WTC11 (cell line): ENCODE results near the gene SYT17. TPM values are rescaled to one million over a fixed set of nuclear protein-coding genes. Genes with fewer than 3 reads are reported as not detected.

Experiments
- ATAC-seq: fragments of 200-7000 bp; cut with Tn5 transposase; 2 replicates; pipeline ENCODE4 v1.10.0; 2021; ENCODE audit warnings: mild to moderate bottlenecking, moderate library complexity
- CTCF ChIA-PET: fragments of 300-600 bp; sonication (Branson Sonifier 250); formaldehyde crosslinking; loops from one replicate; lab custom pipeline; 2021; ENCODE audit warnings: antibody characterized with exemption; lab: Charles Lee
- POLR2A ChIA-PET: fragments of 350-600 bp; sonication (Branson Sonifier 250); formaldehyde crosslinking; loops from one replicate; lab custom pipeline; 2021; ENCODE audit warnings: antibody characterized with exemption; lab: Charles Lee
- DNase-seq: peaks from one replicate; pipeline ENCODE4 v3.0.0; 2021; ENCODE audit warnings: low spot score
- H3K27ac Mint-ChIP-seq: 2 replicates; pipeline ENCODE4 v1.8.0; 2021; ENCODE audit warnings: mixed read lengths
- H3K27me3 Mint-ChIP-seq: 2 replicates; pipeline ENCODE4 v1.8.0; 2021; ENCODE audit warnings: low read depth, mild to moderate bottlenecking, moderate library complexity, mixed read lengths
- H3K36me3 Mint-ChIP-seq: 2 replicates; pipeline ENCODE4 v1.8.0; 2021; ENCODE audit warnings: mixed read lengths
- H3K4me1 Mint-ChIP-seq: 2 replicates; pipeline ENCODE4 v1.8.0; 2022; ENCODE audit warnings: mixed read lengths
- H3K4me3 Mint-ChIP-seq: 2 replicates; pipeline ENCODE4 v1.8.0; 2021; ENCODE audit warnings: mild to moderate bottlenecking, moderate library complexity, mixed read lengths
- H3K9me3 Mint-ChIP-seq: 2 replicates; pipeline ENCODE4 v1.8.0; 2021; ENCODE audit warnings: mixed read lengths
- CBFB ChIP-seq: sonication (generic); formaldehyde crosslinking; IDR thresholded peaks from 2 replicates; pipeline ENCODE4 v1.8.1; 2022; ENCODE audit warnings: mild to moderate bottlenecking, low read depth, missing genetic modification reagents
- CDX4 ChIP-seq: fragments of 250-450 bp; sonication (Bioruptor Pico); IDR thresholded peaks from 2 replicates; pipeline ENCODE4 v1.9.0; 2021; ENCODE audit warnings: moderate library complexity, mild to moderate bottlenecking, inconsistent platforms, borderline replicate concordance
- CREB1 ChIP-seq: sonication (generic); formaldehyde crosslinking; IDR thresholded peaks from 2 replicates; pipeline ENCODE4 v1.8.0; 2023; ENCODE audit warnings: mild to moderate bottlenecking, missing genetic modification reagents
- ESRRA ChIP-seq: sonication (generic); formaldehyde crosslinking; IDR thresholded peaks from 2 replicates; pipeline ENCODE4 v1.8.1; 2022; ENCODE audit warnings: mild to moderate bottlenecking, missing genetic modification reagents, borderline replicate concordance
- GRHL2 ChIP-seq: fragments of 250-450 bp; sonication (Bioruptor Pico); IDR thresholded peaks from 2 replicates; pipeline ENCODE4 v1.8.0; 2022; ENCODE audit warnings: mild to moderate bottlenecking, moderate library complexity; ENCODE audit not compliant: insufficient replicate concordance, severe bottlenecking
- HMGA2 ChIP-seq: fragments of 250-450 bp; sonication (Bioruptor Pico); IDR thresholded peaks from 2 replicates; pipeline ENCODE4 v1.4.0; 2021; ENCODE audit warnings: mild to moderate bottlenecking, moderate library complexity
- IRF2 ChIP-seq: sonication (generic); formaldehyde crosslinking; IDR thresholded peaks from 2 replicates; pipeline ENCODE4 v1.8.0; 2022; ENCODE audit warnings: low read depth, missing genetic modification reagents, borderline replicate concordance
- JAZF1 ChIP-seq: fragments of 250-450 bp; sonication (Bioruptor Pico); IDR thresholded peaks from 2 replicates; pipeline ENCODE4 v1.9.0; 2021; ENCODE audit warnings: moderate library complexity, mild to moderate bottlenecking, inconsistent platforms
- JUN ChIP-seq: sonication (generic); formaldehyde crosslinking; IDR thresholded peaks from 2 replicates; pipeline ENCODE4 v1.8.0; 2023; ENCODE audit warnings: mild to moderate bottlenecking, missing genetic modification reagents
- NFATC4 ChIP-seq: fragments of 250-450 bp; sonication (Bioruptor Pico); IDR thresholded peaks from 2 replicates; pipeline ENCODE4 v1.9.0; 2021; ENCODE audit warnings: mild to moderate bottlenecking
- NR1H2 ChIP-seq: sonication (generic); formaldehyde crosslinking; IDR thresholded peaks from 2 replicates; pipeline ENCODE4 v1.9.0; 2021; ENCODE audit warnings: mild to moderate bottlenecking, moderate library complexity, missing genetic modification reagents
- NR3C1 ChIP-seq: sonication (generic); formaldehyde crosslinking; conservative IDR thresholded peaks from 2 replicates; pipeline ENCODE4 v1.8.1; 2023; ENCODE audit warnings: low read depth, mild to moderate bottlenecking, missing genetic modification reagents
- OVOL2 ChIP-seq: fragments of 250-450 bp; sonication (Bioruptor Pico); IDR thresholded peaks from 2 replicates; pipeline ENCODE4 v1.9.0; 2021; ENCODE audit warnings: mild to moderate bottlenecking, borderline replicate concordance
- PREB ChIP-seq: sonication (generic); formaldehyde crosslinking; IDR thresholded peaks from 2 replicates; pipeline ENCODE4 v1.8.1; 2022; ENCODE audit warnings: mild to moderate bottlenecking, missing genetic modification reagents, moderate library complexity, borderline replicate concordance
- TCF7 ChIP-seq: sonication (generic); formaldehyde crosslinking; IDR thresholded peaks from 2 replicates; pipeline ENCODE4 v1.8.0; 2022; ENCODE audit warnings: mild to moderate bottlenecking, low read depth, missing genetic modification reagents, moderate library complexity
- ZNF138 ChIP-seq: sonication (generic); formaldehyde crosslinking; conservative IDR thresholded peaks from 2 replicates; pipeline ENCODE4 v1.8.1; 2022; ENCODE audit warnings: mild to moderate bottlenecking, moderate library complexity, missing genetic modification reagents
- ZNF232 ChIP-seq: sonication (generic); formaldehyde crosslinking; IDR thresholded peaks from 2 replicates; pipeline ENCODE4 v1.8.0; 2022; ENCODE audit warnings: mild to moderate bottlenecking, missing genetic modification reagents
- ZNF396 ChIP-seq: fragments of 250-450 bp; sonication (Bioruptor Pico); IDR thresholded peaks from 2 replicates; pipeline ENCODE4 v1.8.0; 2021; ENCODE audit warnings: mild to moderate bottlenecking, moderate library complexity, borderline replicate concordance
- ZNF416 ChIP-seq: fragments of 250-450 bp; sonication (Bioruptor Pico); IDR thresholded peaks from 2 replicates; pipeline ENCODE4 v1.9.0; 2021; ENCODE audit warnings: mild to moderate bottlenecking, inconsistent platforms
- ZSCAN18 ChIP-seq: fragments of 250-450 bp; sonication (Bioruptor Pico); IDR thresholded peaks from 2 replicates; pipeline ENCODE4 v2.1.2; 2022; ENCODE audit warnings: mild to moderate bottlenecking, moderate library complexity
- total RNA-seq: library from RNA; stranded (reverse); gene quantifications from 3 replicates; pipeline ENCODE4 v1.2.3, GENCODE V29; 2021
- TF ChIP-seq, protein P1 (sequence below): fragments of 250-450 bp; sonication (Bioruptor Pico); IDR thresholded peaks from 2 replicates; pipeline ENCODE4 v1.9.0; 2021; ENCODE audit warnings: mild to moderate bottlenecking
- TF ChIP-seq, protein P2 (sequence below): sonication (generic); formaldehyde crosslinking; IDR thresholded peaks from 2 replicates; pipeline ENCODE4 v1.8.1; 2023; ENCODE audit warnings: mild to moderate bottlenecking, missing genetic modification reagents
- TF ChIP-seq, protein P3 (sequence below): sonication (generic); formaldehyde crosslinking; IDR thresholded peaks from 2 replicates; pipeline ENCODE4 v1.8.0; 2022; ENCODE audit warnings: missing genetic modification reagents
- TF ChIP-seq, protein P4 (sequence below): sonication (generic); formaldehyde crosslinking; IDR thresholded peaks from 2 replicates; pipeline ENCODE4 v1.8.0; 2023; ENCODE audit warnings: missing genetic modification reagents
- TF ChIP-seq, protein P5 (sequence below): fragments of 250-450 bp; sonication (Bioruptor Pico); IDR thresholded peaks from 2 replicates; pipeline ENCODE4 v1.8.0; 2021; ENCODE audit warnings: mild to moderate bottlenecking

Gene SYT17
- total RNA-seq, 1 experiment from 2014 or later, result 5.5 TPM

DNA sequence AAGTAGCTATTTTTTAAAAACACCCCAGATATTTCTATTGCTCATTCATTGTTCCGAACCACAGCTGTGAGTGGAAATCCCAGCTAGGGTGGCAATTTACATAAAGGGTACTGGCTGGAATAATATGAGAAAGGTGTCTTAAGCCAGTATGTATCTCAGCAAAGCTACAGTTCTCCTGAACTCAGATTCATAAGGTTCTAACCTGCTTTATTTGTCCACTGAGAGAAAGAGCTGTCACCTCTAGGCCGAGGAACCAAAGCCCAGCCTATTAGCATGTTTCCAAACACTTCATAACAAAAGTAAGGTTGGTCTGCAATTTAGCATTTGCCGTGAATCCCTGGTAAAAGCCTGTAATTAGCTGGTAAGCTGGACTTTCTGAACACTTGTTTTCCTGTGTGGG lies 60.5 kb downstream of the SYT17 start:
- Mint-ChIP-seq H3K9me3 (peaks cover 15% of the 10 kb centered on the region), H3K36me3 (peaks cover 21% of the 10 kb centered on the region), H3K27me3 (no peaks in the 10 kb centered on the region; the same call in 1 of the 2 replicates), H3K4me3 (no peak overlapping the region), H3K27ac (no peak overlapping the region), H3K4me1 (peaks cover 14% of the 10 kb centered on the region)
- CTCF ChIA-PET, result interaction anchor here (0.7 to 2.3 kb wide), 3 partner anchors 49 to 220 kb away, joined by 3 to 5 read pairs (median 5); no protein-coding TSS in a partner anchor
- DNase-seq (no peak), ATAC-seq (no peak)
- TF ChIP-seq NR3C1, result no peak
- no peak for TF ChIP-seq ZNF416 (CRISPR knock-in tag)
- no peak for TF ChIP-seq ZNF396 (CRISPR knock-in tag)
- no peak for TF ChIP-seq TCF7
- TF ChIP-seq, protein P1, sequence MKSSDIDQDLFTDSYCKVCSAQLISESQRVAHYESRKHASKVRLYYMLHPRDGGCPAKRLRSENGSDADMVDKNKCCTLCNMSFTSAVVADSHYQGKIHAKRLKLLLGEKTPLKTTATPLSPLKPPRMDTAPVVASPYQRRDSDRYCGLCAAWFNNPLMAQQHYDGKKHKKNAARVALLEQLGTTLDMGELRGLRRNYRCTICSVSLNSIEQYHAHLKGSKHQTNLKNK, result no peak
- no peak for TF ChIP-seq JUN (CRISPR knock-in tag)
- no peak for TF ChIP-seq ZNF138 (CRISPR knock-in tag)
- TF ChIP-seq GRHL2 (CRISPR knock-in tag), result no peak
- no peak for TF ChIP-seq CBFB (CRISPR knock-in tag)
- no peak for TF ChIP-seq PREB (CRISPR knock-in tag)
- TF ChIP-seq, protein P2, sequence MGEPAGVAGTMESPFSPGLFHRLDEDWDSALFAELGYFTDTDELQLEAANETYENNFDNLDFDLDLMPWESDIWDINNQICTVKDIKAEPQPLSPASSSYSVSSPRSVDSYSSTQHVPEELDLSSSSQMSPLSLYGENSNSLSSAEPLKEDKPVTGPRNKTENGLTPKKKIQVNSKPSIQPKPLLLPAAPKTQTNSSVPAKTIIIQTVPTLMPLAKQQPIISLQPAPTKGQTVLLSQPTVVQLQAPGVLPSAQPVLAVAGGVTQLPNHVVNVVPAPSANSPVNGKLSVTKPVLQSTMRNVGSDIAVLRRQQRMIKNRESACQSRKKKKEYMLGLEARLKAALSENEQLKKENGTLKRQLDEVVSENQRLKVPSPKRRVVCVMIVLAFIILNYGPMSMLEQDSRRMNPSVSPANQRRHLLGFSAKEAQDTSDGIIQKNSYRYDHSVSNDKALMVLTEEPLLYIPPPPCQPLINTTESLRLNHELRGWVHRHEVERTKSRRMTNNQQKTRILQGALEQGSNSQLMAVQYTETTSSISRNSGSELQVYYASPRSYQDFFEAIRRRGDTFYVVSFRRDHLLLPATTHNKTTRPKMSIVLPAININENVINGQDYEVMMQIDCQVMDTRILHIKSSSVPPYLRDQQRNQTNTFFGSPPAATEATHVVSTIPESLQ, result no peak
- no peak for TF ChIP-seq NFATC4 (CRISPR knock-in tag)
- TF ChIP-seq, protein P3, sequence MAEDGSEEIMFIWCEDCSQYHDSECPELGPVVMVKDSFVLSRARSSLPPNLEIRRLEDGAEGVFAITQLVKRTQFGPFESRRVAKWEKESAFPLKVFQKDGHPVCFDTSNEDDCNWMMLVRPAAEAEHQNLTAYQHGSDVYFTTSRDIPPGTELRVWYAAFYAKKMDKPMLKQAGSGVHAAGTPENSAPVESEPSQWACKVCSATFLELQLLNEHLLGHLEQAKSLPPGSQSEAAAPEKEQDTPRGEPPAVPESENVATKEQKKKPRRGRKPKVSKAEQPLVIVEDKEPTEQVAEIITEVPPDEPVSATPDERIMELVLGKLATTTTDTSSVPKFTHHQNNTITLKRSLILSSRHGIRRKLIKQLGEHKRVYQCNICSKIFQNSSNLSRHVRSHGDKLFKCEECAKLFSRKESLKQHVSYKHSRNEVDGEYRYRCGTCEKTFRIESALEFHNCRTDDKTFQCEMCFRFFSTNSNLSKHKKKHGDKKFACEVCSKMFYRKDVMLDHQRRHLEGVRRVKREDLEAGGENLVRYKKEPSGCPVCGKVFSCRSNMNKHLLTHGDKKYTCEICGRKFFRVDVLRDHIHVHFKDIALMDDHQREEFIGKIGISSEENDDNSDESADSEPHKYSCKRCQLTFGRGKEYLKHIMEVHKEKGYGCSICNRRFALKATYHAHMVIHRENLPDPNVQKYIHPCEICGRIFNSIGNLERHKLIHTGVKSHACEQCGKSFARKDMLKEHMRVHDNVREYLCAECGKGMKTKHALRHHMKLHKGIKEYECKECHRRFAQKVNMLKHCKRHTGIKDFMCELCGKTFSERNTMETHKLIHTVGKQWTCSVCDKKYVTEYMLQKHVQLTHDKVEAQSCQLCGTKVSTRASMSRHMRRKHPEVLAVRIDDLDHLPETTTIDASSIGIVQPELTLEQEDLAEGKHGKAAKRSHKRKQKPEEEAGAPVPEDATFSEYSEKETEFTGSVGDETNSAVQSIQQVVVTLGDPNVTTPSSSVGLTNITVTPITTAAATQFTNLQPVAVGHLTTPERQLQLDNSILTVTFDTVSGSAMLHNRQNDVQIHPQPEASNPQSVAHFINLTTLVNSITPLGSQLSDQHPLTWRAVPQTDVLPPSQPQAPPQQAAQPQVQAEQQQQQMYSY (CRISPR knock-in tag), result no peak
- POLR2A ChIA-PET, result no interaction called here

DNA sequence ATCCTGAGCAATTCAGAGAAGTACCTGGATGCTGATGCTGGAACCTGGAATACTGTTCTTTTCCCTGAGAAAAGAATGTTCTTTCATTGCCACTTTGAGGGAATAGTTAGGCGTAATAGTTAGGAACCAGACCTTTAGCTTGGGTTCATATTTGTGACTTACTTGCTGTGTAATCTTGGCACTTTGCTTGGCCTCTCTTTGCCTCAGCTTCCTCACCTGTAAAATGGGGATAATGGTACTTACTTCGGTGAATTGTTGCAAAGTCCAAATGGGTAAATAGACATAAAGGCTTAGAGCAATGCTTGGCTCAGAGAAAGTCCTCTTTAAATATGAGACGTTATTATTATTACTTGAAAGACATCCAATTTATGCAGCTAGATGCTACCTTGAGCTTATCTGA lies 62.5 kb downstream of the SYT17 start:
- Mint-ChIP-seq H3K4me1 (peaks cover 14% of the 10 kb centered on the region), H3K36me3 (peaks cover 20% of the 10 kb centered on the region), H3K27ac (no peak overlapping the region), H3K27me3 (peaks cover 1% of the 10 kb centered on the region), H3K4me3 (no peak overlapping the region), H3K9me3 (peaks cover 20% of the 10 kb centered on the region)
- no peak for DNase-seq
- CTCF ChIA-PET, result interaction anchor here (1.1 kb wide), 1 partner anchor 116 kb away, joined by 4 read pairs; no protein-coding TSS in a partner anchor
- POLR2A ChIA-PET, result no interaction called here
- no peak for ATAC-seq
- no peak for TF ChIP-seq NR1H2
- TF ChIP-seq ESRRA (CRISPR knock-in tag), result no peak
- no peak for TF ChIP-seq ZSCAN18 (CRISPR knock-in tag)
- no peak for TF ChIP-seq OVOL2
- TF ChIP-seq CDX4 (CRISPR knock-in tag), result no peak
- no peak for TF ChIP-seq JAZF1 (CRISPR knock-in tag)
- TF ChIP-seq NR3C1, result no peak
- TF ChIP-seq IRF2 (CRISPR knock-in tag), result no peak
- TF ChIP-seq CREB1 (CRISPR knock-in tag), result no peak
- TF ChIP-seq HMGA2 (CRISPR knock-in tag), result no peak
- TF ChIP-seq ZNF232 (CRISPR knock-in tag), result no peak
- TF ChIP-seq, protein P4, sequence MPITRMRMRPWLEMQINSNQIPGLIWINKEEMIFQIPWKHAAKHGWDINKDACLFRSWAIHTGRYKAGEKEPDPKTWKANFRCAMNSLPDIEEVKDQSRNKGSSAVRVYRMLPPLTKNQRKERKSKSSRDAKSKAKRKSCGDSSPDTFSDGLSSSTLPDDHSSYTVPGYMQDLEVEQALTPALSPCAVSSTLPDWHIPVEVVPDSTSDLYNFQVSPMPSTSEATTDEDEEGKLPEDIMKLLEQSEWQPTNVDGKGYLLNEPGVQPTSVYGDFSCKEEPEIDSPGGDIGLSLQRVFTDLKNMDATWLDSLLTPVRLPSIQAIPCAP (CRISPR knock-in tag), result no peak
- TF ChIP-seq, protein P5, sequence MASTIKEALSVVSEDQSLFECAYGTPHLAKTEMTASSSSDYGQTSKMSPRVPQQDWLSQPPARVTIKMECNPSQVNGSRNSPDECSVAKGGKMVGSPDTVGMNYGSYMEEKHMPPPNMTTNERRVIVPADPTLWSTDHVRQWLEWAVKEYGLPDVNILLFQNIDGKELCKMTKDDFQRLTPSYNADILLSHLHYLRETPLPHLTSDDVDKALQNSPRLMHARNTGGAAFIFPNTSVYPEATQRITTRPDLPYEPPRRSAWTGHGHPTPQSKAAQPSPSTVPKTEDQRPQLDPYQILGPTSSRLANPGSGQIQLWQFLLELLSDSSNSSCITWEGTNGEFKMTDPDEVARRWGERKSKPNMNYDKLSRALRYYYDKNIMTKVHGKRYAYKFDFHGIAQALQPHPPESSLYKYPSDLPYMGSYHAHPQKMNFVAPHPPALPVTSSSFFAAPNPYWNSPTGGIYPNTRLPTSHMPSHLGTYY (CRISPR knock-in tag), result no peak
